ENCODE measurements around the gene KLK13.

GRCh38 chr19:51078104-51078503 is 13.2 kb upstream of the KLK13 start:
- TF ChIP-seq CTCF (IDR thresholded peaks at IDR 0.05) (no peak), POLR2A (IDR thresholded peaks at IDR 0.05) (no peak)
